Psoas muscle (tissue), 8 donors: ENCODE data around the gene POMT1. TPM values are rescaled to one million over a fixed set of nuclear protein-coding genes. Genes with fewer than 3 reads are reported as not detected.
"Not testable (repeated sequence)": the region's sequence is repeated elsewhere in the genome, so short reads cannot be mapped to it uniquely, and the experiment has no call there.

Experiments
- ATAC-seq, 4 donors: fragments of 200-7000 bp; cut with Tn5 transposase; one replicate each; pipeline ENCODE4 v1.9.1; 2020; ENCODE audit warnings: moderate library complexity in 3 of 4, mild to moderate bottlenecking in 2 of 4
- DNase-seq, 2 donors: peaks; one replicate each; pipeline ENCODE4 v3.0.0-alpha.2; 2020
- H3K27ac ChIP-seq: fragments of 200-600 bp; one replicate; pipeline ENCODE4 v1.8.0; 2022
- H3K27me3 ChIP-seq, 3 donors: fragments of 200-600 bp in 1 of 3; one replicate each; pipeline versions ENCODE4 v1.6.1 to v1.8.0; 2013 to 2022; ENCODE audit warnings: low read length in 2 of 3, mild to moderate bottlenecking in 2 of 3, moderate library complexity in 1 of 3; ENCODE audit not compliant: insufficient read depth in 3 of 3
- H3K36me3 ChIP-seq, 2 donors: fragments of 200-600 bp in 1 of 2; one replicate each; pipeline versions ENCODE4 v1.6.1 to v1.8.0; 2013 to 2022; ENCODE audit warnings: low read depth in 1 of 2, mild to moderate bottlenecking in 1 of 2, moderate library complexity in 1 of 2; ENCODE audit not compliant: insufficient read depth in 1 of 2
- H3K4me1 ChIP-seq: fragments of 200-600 bp; one replicate; pipeline ENCODE4 v1.8.0; 2022
- H3K4me3 ChIP-seq: fragments of 200-600 bp; one replicate; pipeline ENCODE4 v1.8.0; 2022; ENCODE audit warnings: mild to moderate bottlenecking
- H3K9me3 ChIP-seq: fragments of 200-600 bp; one replicate; pipeline ENCODE4 v1.8.0; 2022
- WGBS, 3 donors: extraction: QIAGEN DNeasy Blood & Tissue Kit; methylation state at CpG; one replicate each; pipeline versions ENCODE4 v1.1.6 to v1.1.7; 2013; 5-methylcytosine and 5-hydroxymethylcytosine counted together
- intact Hi-C, 2 donors: fragments of 100-400 bp; cut with DNase I; formaldehyde crosslinking; loops; one replicate each; pipeline versions ENCODE4 v1.11.0 to v1.14.2; 2022
- polyA plus RNA-seq, 3 donors: library from polyadenylated mRNA; stranded (reverse); fragments of 200-250 nt; gene quantifications; one replicate each; pipeline ENCODE4 v1.2.3, GENCODE V29; 2013
- total RNA-seq, 4 donors: library from RNA; stranded (reverse); fragmentation: NEBNext Ultra II Directional in 2 of 4; extraction: Animal tissue kit (Norgen Biotek cat#: 25700) in 2 of 4; gene quantifications; one replicate each; pipeline versions ENCODE4 v1.2.1 to v1.2.4, GENCODE V29; 2021 to 2023
- TF ChIP-seq, protein P1 (sequence below): fragments of 200-600 bp; IDR thresholded peaks from one replicate; pipeline ENCODE4 v1.8.0; 2022; ENCODE audit warnings: antibody characterized with exemption
- donor health status: healthy with polysubstance abuse.
- donor health status: DM: no; HTN: no; CAD: no; lungs with moderate emphysema.
- donor health status: Bipolar disorder and iron deficiency.
- donor health status: healthy.
- donor health status: DM: yes; HTN: yes; CAD: no.
- donor health status: DM: no; HTN: no; CAD: no.
- donor health status: DM: no; HTN: no; CAD: no.
- donor health status: DM: yes; HTN: yes; CAD: no.

The POMT1 gene
- total and polyA plus RNA-seq, 7 donors: 10.9 to 30.8 (median 15.6) TPM

DNA sequence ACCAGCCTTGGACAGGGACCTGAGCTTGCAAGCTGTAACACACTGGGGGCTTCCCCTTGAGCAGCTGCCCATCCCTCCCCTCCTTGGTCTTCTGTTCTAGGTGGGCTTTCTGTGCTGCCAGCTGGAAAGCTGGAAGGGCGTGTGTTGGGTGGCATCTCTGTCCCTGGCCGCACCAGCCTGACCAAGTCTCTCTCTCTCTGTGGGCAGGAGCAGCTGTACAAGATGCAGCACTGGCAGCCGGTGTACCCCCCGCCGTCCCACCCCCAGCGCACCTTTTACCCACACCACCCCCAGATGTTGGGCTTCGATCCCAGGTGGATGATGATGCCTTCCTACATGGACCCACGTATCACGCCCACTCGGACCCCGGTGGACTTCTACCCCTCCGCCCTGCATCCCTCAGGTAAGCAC lies 32.1 kb upstream of the POMT1 start:
- H3K4me3 ChIP-seq: no peak overlapping the region
- no peak overlapping the region for H3K27ac ChIP-seq
- TF ChIP-seq, protein P1, sequence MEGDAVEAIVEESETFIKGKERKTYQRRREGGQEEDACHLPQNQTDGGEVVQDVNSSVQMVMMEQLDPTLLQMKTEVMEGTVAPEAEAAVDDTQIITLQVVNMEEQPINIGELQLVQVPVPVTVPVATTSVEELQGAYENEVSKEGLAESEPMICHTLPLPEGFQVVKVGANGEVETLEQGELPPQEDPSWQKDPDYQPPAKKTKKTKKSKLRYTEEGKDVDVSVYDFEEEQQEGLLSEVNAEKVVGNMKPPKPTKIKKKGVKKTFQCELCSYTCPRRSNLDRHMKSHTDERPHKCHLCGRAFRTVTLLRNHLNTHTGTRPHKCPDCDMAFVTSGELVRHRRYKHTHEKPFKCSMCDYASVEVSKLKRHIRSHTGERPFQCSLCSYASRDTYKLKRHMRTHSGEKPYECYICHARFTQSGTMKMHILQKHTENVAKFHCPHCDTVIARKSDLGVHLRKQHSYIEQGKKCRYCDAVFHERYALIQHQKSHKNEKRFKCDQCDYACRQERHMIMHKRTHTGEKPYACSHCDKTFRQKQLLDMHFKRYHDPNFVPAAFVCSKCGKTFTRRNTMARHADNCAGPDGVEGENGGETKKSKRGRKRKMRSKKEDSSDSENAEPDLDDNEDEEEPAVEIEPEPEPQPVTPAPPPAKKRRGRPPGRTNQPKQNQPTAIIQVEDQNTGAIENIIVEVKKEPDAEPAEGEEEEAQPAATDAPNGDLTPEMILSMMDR: no peak
- H3K9me3 ChIP-seq: no peaks in the 10 kb centered on the region
- no peaks in the 10 kb centered on the region for H3K4me1 ChIP-seq
- DNase-seq (peak in 1 of 2 donors; percentile 34), ATAC-seq (no peak)
- peaks cover 9 to 100% of the 10 kb centered on the region in 2 donors for H3K36me3 ChIP-seq
- intact Hi-C loops: loop anchor here in 1 of 2 donors (5.0 kb wide), 1 partner anchor 38 kb away; no protein-coding TSS in a partner anchor
- H3K27me3 ChIP-seq: no peaks in the 10 kb centered on the region
- WGBS, 3 donors: 97 to 99% (median 97%) methylated on average over 12 of the region's 12 CpGs

DNA sequence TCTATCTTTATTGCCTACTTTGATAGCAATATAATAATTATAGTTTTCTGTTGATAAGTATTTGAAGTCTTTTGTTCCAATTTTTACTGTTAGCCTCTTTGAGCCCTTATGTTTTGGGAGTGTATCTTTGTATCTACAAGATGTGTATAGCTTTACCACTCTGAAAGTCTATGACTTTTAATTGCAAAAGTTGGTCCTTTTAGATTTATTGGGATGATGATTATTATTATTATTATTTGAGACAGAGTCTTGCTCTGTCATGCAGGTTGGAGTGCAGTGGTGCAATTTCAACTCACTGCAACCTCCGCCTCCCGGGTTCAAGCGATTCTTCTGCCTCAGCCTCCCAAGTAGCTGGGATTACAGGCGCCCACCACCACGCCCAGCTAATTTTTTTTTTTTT lies 30.6 kb upstream of the POMT1 start:
- ATAC-seq, H3K9me3 ChIP-seq, H3K27ac ChIP-seq, H3K4me3 ChIP-seq, H3K27me3 ChIP-seq, DNase-seq: not testable (repeated sequence)
- Histone ChIP-seq H3K4me1 (peaks cover 11% of the 10 kb centered on the region), H3K36me3 (peaks cover 9 to 100% of the 10 kb centered on the region in 2 donors)
- WGBS, 3 donors: 93 to 98% (median 96%) methylated on average over 5 of the region's 5 CpGs
- intact Hi-C loops: loop anchor here in 1 of 2 donors (5.0 kb wide), 1 partner anchor 40 kb away; no protein-coding TSS in a partner anchor

DNA sequence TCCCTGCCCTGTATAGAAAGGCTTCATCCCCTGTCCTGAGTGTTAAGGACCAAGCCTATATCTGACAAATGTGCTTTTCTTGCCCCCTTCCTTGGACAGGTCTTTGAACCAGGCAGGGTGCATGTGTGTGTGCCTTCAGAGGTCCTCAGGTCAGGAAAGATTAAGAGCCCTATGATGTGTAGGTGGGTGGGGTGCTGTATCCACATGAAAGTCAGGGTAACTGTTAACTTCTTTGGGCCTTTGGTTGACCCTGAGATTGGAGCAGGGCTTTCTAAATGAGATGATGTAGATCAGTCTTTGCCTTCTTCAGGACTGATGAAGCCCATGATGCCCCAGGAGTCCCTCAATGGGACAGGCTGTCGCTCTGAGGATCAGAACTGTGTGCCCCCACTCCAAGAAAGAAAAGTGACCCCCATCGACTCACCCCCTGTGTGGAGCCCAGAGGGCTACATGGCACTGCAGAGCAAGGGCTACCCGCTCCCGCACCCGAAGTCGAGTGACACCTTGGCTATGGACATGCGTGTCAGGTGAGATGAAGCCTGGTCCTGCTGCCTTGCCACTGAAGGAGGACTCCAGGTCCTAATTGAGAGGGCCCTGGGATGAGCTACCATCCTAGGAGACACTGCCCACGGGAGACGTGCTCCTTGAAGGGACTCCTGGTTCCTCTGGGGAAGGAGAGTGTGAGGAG lies 29.4 kb upstream of the POMT1 start:
- intact Hi-C loops: loop anchor here in 1 of 2 donors (5.0 kb wide), 1 partner anchor 41 kb away; no protein-coding TSS in a partner anchor
- DNase-seq (peak in 1 of 2 donors; percentile 32), ATAC-seq (no peak)
- H3K36me3 ChIP-seq: peaks cover 5 to 100% of the 10 kb centered on the region in 2 donors
- peaks cover 15% of the 10 kb centered on the region for H3K4me1 ChIP-seq
- no peak overlapping the region for H3K4me3 ChIP-seq
- no peaks in the 10 kb centered on the region for H3K9me3 ChIP-seq
- no peaks in the 10 kb centered on the region for H3K27me3 ChIP-seq
- WGBS, 3 donors: 94 to 97% (median 94%) methylated on average over 9 of the region's 9 CpGs
- TF ChIP-seq, protein P1: no peak
- no peak overlapping the region for H3K27ac ChIP-seq

DNA sequence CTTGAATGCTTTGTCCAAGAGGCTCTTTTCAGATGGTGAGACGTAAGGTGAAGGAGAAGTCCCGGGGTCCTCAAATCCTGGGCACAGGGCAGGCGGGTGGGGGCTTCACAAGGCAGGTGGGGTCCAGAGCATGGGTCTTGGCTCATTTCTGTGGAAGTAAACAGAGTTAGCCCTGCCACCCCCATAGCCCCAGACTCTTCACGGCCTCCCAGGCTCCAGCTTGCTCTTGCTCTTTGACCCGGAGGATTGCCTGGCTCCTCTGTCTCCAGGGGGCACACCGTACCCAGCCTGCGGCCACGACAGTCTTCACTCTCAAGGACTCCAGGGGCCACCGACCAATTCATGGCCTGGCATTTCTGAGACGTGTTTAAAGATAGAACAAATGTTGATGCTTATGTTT lies 28.8 kb upstream of the POMT1 start:
- intact Hi-C loops: loop anchor here in 1 of 2 donors (5.0 kb wide), 1 partner anchor 42 kb away; no protein-coding TSS in a partner anchor
- Histone ChIP-seq H3K4me1 (peaks cover 15% of the 10 kb centered on the region), H3K9me3 (no peaks in the 10 kb centered on the region), H3K36me3 (peaks cover 3 to 100% of the 10 kb centered on the region in 2 donors), H3K27me3 (no peaks in the 10 kb centered on the region), H3K4me3 (no peak overlapping the region), H3K27ac (no peak overlapping the region)
- ATAC-seq (no peak), DNase-seq (peak in 1 of 2 donors; percentile 35)
- TF ChIP-seq, protein P1: no peak
- WGBS, 3 donors: 79 to 85% (median 80%) methylated on average over 10 of the region's 10 CpGs

DNA sequence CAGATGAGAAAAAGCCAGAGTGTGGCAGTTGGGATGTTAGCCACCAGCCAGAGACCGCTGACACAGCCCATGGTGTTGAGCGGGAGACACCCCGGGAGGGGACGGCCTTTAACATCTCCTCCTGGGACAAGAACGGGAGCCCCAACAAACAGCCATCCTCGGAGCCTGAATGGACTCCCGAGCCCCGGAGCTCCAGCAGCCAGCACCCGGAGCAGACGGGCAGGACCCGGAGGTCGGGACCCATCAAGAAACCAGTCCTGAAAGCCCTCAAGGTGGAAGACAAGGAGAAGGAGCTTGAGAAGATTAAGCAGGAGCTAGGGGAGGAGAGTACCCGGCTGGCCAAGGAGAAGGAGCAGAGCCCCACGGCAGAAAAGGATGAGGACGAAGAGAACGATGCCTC lies 28.0 kb upstream of the POMT1 start:
- peaks cover 15% of the 10 kb centered on the region for H3K4me1 ChIP-seq
- TF ChIP-seq, protein P1: no peak
- intact Hi-C loops: loop anchor here (5.0 kb wide), 4 partner anchors 42 to 122 kb away; partner anchors contain the start of gene PRRC2B (in 1 of the 2)
- no peaks in the 10 kb centered on the region for H3K9me3 ChIP-seq
- H3K4me3 ChIP-seq: no peak overlapping the region
- DNase-seq: peak in 1 of 2 donors; percentile 29
- peaks cover 6 to 100% of the 10 kb centered on the region in 2 donors for H3K36me3 ChIP-seq
- H3K27me3 ChIP-seq: no peaks in the 10 kb centered on the region
- ATAC-seq: no peak
- 88 to 90% (median 89%) methylated on average over 16 of the region's 16 CpGs for WGBS, 3 donors
- no peak overlapping the region for H3K27ac ChIP-seq
